CD4-positive, alpha-beta T cell treated with Interleukin-17A for 4 hours (primary cell): ENCODE measurements around the gene SLC19A2.
"Not testable (repeated sequence)": the region's sequence is repeated elsewhere in the genome, so short reads cannot be mapped to it uniquely, and the experiment has no call there.

Source experiments
- DNase-seq: peaks from one replicate; pipeline ENCODE4 v3.0.0-alpha.2; 2020; ENCODE audit warnings: mixed read lengths

SLC19A2 gene

GRCh38 chr1:169508432-169509338 lies 22.9 kb upstream of the SLC19A2 start:
- DNase-seq = no peak

- DNase-seq = no peak
Measured at GRCh38 chr1:169507413-169507812, 21.7 kb upstream of the SLC19A2 start.

- DNase-seq = not testable (repeated sequence)
Measured at GRCh38 chr1:169503601-169504000, 17.9 kb upstream of the SLC19A2 start.

- DNase-seq = no peak
Measured at GRCh38 chr1:169499807-169500206, 14.1 kb upstream of the SLC19A2 start.

- no peak for DNase-seq
Measured at GRCh38 chr1:169497317-169497716, 11.6 kb upstream of the SLC19A2 start.

- no peak for DNase-seq
Measured at GRCh38 chr1:169495916-169496315, 10.2 kb upstream of the SLC19A2 start.

- DNase-seq = no peak
Measured at GRCh38 chr1:169495046-169495775, 9.5 kb upstream of the SLC19A2 start.

GRCh38 chr1:169494343-169494742 lies 8.6 kb upstream of the SLC19A2 start:
- DNase-seq = no peak

- DNase-seq = no peak
Measured at GRCh38 chr1:169493251-169493650, 7.5 kb upstream of the SLC19A2 start.

- no peak for DNase-seq
Measured at GRCh38 chr1:169491845-169492281, 6.1 kb upstream of the SLC19A2 start.

GRCh38 chr1:169488157-169488556 lies 2.4 kb upstream of the SLC19A2 start:
- no peak for DNase-seq

- no peak for DNase-seq
Measured at GRCh38 chr1:169487561-169487960, 1.8 kb upstream of the SLC19A2 start.

- DNase-seq = no peak
Measured at GRCh38 chr1:169487133-169487532, 1.4 kb upstream of the SLC19A2 start.

GRCh38 chr1:169486281-169487051 lies 722 bp upstream of the SLC19A2 start:
- DNase-seq = no peak

- DNase-seq = peak; percentile 47
Measured at GRCh38 chr1:169484683-169485430, 887 bp downstream of the SLC19A2 start.

GRCh38 chr1:169484101-169484500 lies 1.6 kb downstream of the SLC19A2 start:
- DNase-seq = no peak

GRCh38 chr1:169483500-169483966 lies 2.2 kb downstream of the SLC19A2 start:
- DNase-seq = no peak

- DNase-seq = no peak
Measured at GRCh38 chr1:169479363-169480066, 6.2 kb downstream of the SLC19A2 start.

- DNase-seq = no peak
Measured at GRCh38 chr1:169478094-169478672, 7.6 kb downstream of the SLC19A2 start.

- DNase-seq = no peak
Measured at GRCh38 chr1:169475806-169476387, 9.8 kb downstream of the SLC19A2 start.
